Endometrium (tissue), 2 donors: ENCODE data around the gene TMEM63B.

Source experiments
- FAIRE-seq: peaks from 2 replicates; lab custom pipeline; 2012; peaks lifted over from hg19 to GRCh38; lab: Jason Lieb, UNC
- donor health status: control.
- donor health status: control.

The TMEM63B gene

DNA sequence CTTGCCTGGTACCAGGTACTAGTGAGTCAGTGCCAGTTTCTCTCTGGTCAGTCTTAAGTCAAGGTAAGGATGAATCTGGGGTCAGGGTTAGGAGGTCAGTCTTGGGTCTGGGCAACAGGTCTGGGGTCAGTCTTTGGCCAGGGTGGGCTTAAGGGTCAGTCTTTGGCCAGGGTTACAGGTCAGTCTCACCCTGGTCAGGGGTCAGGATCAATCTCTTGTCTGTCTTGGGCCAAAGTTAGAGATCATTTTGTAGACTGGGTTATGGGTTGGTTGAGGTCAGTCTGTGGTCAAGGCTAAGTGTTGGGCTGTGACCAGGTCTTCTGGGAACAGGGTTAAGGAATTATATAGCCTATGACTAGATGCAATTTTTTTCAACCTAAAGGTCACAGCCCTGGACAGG lies 18.5 kb downstream of the TMEM63B start:
- FAIRE-seq, result no peak

DNA sequence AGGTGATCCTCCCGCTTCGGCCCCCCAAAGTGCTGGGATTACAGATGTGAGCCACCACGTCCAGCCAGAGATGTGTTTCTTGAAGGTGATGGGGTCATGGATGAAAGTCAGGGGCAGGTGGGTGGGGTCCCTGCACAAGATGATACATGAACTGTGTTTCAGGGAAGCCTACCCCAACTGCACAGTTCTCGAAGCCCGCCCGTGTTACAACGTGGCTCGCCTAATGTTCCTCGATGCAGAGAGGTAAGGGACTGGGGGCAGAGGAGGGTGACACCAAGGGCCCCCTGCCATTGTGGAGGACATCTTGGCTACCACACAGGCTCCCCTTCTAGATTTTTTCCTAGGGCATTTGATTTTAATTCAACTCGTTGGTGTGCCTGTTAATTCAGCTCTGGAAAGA lies 19.3 kb downstream of the TMEM63B start:
- FAIRE-seq, result no peak

DNA sequence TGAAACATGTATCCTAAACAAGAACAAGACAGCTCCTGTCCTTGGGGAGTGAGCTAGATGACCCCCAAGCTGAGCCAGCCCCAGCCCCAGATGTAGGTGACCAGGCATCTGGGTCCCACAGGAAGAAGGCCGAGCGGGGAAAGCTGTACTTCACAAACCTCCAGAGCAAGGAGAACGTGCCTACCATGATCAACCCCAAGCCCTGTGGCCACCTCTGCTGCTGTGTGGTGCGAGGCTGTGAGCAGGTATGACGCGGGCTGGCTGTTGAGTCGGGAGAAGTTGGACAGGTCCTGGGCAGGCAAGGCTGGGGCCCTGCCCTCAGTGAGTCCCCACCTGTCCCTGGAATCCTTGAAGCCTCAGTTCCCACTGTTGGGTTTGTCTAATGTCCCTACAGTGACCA lies 19.9 kb downstream of the TMEM63B start:
- FAIRE-seq, result no peak

DNA sequence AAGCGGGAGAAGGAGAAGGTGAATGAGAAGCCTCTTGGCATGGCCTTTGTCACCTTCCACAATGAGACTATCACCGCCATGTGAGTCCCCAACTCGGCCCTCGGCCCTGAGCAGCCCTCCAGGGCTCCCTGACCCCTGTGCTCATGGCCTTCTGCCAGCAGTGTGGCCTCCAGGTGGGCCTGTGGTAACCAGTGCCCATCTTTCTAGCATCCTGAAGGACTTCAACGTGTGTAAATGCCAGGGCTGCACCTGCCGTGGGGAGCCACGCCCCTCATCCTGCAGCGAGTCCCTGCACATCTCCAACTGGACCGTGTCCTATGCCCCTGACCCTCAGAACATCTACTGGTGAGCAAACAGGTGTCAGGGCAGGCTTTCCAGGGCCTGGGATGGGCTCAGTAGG lies 21.0 kb downstream of the TMEM63B start:
- FAIRE-seq, result no peak

DNA sequence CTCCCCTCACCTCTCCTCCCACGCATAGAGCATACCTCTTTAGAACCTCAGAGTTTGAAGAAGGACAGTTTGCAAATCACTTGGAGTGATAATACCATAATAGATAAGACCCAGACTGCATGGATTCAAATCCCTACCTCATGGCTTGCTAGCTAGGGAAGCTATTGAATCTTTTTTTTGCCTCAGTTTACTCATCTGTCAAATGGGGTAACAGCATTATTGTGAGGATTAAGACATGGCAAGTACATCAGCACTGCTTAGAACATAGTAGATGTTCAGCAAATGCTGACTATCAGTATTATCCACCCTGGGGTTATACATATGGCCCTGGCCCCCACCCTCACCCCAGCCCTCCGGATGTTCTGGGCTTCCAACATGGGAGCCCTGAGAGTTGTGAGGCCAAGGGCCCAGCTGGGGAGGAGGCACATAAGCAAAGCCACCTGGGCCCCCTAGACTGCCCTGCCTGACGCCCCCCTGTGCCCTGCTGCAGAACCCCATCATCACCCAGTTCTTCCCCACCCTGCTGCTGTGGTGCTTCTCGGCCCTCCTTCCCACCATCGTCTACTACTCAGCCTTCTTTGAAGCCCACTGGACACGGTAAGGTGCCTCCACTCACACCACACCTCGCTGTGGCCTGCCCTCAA lies 22.1 kb downstream of the TMEM63B start:
- FAIRE-seq, result no peak

DNA sequence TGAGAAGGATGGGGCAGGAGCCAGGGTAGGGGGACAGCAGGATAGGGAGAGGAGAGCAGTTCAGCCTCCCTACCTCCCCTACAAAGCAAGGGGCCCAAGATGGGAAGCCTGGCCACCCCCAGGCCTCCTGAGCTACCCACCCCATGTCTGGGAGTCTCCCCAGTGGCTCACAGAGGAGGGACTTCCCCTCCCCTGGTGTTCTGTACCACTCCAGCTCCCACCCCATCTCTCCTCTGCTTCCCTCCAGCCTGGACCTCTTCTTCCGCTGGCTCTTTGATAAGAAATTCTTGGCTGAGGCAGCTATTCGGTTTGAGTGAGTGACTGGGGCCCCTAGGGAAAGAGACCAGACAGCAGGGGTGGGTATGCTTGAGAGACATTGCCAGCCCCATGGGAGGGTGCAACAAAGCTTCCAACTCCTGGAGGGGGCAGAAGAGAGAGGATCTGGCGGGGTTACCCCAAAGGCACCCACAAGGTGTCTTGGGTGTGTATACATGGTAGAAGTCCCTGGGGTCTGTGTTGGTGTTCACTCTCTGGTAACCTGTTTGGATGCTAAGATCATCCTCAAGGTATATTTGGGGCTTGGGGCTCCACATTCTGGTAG lies 23.1 kb downstream of the TMEM63B start:
- FAIRE-seq, result no peak

DNA sequence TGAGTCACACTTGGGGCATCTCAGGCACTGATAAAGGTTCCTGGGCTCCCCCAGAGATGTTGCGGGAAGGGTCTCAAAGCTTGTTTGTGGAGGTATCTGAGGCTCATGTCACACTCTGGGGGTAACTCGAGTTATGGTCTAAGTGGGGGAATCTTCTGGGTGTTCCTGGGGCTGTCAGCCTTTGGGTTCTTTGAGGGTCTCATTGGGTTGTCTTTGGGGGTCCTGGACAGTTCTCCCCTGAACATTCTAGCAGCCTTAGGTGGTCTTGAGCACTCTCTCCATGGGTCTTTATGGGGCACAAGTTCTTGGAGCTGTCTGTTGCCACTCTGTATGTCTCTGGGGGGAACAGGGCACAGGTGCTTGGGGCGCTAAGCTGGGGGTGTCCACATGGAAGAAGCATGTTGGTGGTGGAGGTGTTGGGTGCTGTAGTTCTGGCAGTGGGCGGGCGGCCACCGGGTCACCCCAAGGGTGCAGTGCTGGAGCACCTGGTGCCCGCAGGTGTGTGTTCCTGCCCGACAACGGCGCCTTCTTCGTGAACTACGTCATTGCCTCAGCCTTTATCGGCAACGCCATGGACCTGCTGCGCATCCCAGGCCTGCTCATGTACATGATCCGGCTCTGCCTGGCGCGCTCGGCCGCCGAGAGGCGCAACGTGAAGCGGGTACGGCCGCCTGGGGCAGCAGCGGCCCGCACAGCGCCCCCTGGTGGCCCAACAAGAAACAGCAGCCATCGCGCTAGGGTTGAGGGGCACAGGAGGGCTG lies 24.2 kb downstream of the TMEM63B start:
- FAIRE-seq, result no peak

DNA sequence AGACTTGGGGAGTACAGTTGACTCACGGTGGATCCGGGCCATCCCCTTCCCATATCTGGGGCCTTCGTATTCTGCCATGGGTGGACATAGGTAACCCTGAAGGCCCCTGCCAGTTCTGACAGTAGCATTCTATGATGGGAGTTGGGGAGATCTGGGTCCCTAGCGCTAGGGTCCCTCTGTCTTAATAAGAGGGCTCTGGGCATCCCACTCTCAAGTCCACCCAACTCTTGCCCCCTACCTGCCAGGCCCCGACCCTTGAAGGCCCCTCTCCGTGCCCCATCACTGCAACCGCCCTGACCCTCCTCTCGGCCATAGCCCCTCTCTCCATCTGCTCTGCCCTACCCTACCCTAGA lies 24.7 kb downstream of the TMEM63B start:
- FAIRE-seq, result no peak

DNA sequence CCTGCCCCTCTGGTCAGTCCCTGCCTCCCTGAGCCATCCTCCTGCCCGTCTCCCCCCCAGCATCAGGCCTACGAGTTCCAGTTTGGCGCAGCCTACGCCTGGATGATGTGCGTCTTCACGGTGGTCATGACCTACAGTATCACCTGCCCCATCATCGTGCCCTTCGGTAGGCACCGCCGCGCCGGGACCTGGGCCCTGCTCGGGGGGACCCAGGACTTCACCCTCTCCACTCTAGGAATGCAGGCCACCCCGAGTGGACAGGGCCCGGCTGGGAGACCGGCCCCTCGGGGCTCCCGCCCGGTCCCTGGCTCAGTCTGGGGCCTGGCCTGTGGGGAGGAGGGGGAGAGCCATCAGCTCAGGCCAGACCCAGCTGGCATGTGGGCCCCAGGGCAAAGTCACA lies 25.2 kb downstream of the TMEM63B start:
- FAIRE-seq, result no peak

DNA sequence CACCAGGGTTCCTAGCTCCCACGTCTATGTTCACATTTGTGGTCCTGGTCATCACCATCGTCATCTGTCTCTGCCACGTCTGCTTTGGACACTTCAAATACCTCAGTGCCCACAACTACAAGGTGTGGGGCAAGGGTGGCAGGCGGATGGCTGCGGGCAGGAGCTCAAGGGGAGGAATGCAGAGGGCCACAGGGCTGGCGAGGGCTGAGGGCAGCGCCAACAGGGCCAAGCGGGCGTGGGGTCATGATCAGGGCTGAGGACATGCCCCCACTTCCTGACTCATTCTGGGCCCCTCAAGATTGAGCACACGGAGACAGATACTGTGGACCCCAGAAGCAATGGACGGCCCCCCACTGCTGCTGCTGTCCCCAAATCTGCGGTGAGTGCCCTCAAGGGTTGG lies 26.7 kb downstream of the TMEM63B start:
- FAIRE-seq, result no peak

DNA sequence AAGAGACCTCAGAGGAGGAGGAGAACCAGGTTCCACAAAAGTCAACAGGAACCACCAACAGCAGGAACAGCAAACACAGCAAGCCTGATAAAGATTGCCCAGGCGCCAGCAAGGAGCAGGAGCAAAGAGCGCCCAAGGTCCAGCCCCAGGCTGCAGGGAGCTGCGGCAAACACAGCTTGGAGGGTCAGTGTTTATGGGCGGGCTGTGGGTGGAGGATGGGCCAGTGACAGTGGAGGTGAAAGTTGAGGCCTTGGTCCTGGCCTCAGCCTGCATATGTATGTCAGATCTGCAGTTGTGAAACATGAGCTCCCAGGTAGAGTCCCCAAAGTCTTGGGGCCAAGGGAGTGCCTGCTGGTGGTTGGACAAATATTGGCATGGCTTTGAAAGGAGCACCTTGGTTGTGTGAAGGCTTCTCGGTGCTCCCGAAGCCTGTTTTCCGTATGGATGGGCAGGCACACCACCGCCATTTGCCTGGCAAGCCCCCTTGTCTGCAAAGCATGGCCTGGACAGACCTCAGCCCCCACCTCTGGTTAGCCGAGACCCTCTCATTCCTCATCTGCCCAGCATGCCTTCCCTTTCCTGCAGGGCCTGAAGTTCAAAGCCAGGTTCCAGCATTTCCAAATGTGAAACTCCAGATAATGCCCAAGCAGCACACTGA lies 29.3 kb downstream of the TMEM63B start:
- no peak for FAIRE-seq

DNA sequence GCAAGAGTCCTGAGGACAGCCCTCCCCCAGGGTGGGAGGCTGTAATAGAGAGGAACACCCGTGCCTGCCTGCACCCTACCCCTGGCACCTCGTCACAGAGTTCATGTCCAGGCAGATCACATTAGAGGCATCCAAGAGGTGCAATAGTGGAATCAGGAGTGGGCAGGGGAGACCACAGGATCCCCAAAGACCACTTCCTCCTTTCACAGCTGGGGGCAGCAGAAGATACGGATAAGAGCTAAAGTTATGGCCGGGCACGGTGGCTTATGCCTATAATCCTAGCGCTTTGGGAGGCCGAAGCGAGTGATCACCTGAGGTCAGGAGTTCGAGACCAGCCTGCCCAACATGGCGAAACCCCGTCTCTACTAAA lies 29.8 kb downstream of the TMEM63B start:
- no peak for FAIRE-seq

DNA sequence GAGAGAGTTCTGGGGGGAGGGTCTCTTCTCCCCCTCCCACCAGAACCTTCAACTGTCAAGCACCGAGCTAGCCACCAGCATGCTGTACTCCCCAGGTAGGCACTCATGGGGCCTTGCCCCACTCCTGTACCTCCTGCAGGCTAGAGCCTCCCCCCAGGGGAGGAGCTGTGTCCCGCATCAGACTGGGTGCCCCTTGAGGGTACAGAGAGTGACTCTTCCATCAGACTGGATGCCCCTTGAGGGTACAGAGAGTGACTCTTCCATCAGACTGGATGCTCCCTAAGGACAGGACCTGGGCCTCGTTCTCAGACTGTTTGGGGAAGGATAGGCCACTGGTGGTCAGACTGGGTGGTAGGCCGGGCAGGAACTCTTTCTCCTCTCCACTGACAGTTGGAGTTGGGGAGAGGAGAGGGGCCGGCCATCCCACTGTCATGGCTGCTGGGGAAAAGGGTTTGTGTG lies 31.4 kb downstream of the TMEM63B start, which contains the start of gene CAPN11:
CAPN11 (plus strand) TSS at position 51 of the 459 bp plus-strand sequence; CDS start at position 80, 29 bp downstream.
- FAIRE-seq, result no peak

DNA sequence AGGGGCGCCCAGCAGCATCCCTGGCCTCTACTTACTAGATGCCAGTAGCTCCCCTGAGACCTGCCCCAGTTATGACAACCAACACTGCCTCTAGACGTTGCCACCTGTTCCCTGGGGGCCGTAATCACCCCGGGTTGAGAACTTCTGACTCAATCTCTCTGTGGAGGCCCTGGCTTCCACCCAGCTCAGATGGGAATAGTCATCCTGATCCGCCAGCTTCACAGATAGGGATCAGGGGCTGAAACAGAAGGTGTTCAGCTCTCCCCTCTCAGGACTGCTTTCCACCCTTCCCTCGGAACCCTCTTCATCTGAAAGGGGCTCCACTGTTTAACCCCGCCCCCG lies 34.6 kb downstream of the TMEM63B start:
- FAIRE-seq, result no peak

DNA sequence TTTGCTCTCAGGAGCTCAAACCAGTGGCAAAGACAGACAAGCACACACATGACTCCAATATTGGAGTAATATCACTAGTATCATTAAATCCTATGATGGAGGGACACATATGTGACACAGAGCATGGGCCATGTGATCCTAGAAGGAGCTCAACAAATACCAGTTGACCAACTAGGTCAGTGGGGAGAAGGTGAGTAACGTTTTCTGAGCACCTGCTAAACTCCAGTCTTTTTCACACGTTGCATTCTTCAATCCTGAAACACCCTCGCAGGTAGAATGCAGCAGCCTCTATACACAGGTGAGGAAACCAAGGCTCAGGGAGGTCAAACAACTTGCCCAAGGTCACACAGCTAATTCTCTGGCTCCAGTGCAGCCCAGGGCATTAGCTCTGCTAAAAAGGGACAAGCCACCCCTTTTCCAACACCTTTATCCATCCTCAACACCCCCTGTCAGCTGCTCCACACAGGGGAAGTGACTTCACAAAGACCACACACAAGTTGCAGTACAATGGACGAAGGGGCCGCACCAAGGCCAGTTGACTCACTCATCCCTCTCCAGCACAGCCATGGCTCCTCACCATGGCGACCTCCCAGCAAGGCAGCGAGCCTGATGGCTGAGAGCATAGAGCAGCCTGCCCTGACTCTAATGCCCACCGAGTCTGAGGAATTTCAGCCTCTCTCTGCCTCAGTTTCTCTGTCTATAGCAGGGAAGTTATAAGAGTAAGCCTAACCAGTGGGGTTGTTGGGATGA lies 35.7 kb downstream of the TMEM63B start:
- no peak for FAIRE-seq

DNA sequence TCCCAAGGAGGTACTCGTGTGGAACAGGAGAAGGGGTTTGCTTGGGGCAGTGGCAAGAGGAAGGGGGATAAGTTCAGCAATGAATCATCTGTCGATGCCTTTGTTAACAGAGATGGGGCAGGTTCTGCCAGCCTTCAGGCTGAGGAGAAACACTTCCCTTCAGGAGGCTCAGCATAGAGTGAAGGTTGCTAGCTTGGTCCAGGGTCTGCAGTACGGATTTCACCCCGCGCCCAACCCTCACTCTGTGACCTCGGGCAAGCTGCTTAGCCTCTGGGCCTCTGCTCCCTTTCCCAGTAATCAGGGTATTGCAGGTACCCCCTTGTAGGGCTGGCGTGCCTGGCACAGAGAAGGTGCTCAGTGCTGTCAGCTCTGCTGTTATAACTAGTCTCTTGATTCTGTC lies 38.8 kb downstream of the TMEM63B start:
- FAIRE-seq, result no peak

DNA sequence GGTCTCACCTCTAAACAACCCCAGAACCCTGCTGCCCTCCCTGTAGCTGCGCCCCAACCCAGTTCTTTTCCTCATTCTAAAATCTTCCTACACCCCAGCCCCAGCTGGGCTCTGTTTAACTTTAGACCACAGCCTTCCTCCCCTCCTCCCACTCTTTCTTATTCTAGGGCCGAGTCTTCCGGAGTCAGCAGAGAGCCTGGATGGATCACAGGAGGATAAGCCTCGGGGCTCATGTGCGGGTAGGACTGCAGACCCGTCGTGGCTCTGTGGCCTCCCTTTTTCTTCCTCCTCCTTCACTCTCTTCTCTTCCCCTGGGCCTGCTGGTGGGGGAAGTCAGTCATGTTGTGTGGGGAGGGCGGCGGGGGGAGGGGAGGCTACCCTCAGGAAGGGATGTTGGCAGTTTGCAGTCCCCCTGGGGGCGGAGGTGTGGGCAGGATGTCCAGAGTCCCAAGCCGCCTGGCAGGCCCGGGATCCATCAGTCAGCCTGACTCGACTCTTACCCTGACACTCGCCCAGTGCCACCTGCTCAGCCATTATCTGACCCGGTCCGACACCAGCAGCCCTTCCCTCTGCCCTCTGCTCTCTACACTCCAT lies 39.3 kb downstream of the TMEM63B start:
- FAIRE-seq, result no peak

DNA sequence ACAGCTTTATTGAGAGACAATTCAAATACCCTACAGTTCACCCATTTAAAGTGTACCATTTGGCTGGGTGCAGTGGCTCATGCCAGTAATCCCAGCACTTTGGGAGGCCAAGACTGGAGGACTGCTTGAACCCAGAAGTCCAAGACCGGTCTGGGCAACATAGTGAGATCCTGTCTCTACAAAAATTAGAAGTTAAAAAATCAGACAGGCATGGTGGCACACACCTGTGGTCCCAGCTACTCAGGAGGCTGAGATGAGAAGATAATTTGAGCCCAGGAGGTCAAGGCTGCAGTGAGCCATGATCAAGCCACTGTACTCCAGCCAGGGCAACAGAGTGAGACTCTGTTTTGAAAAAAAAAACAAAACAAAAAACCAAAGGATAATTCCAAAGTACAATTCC lies 40.2 kb downstream of the TMEM63B start:
- FAIRE-seq, result no peak

DNA sequence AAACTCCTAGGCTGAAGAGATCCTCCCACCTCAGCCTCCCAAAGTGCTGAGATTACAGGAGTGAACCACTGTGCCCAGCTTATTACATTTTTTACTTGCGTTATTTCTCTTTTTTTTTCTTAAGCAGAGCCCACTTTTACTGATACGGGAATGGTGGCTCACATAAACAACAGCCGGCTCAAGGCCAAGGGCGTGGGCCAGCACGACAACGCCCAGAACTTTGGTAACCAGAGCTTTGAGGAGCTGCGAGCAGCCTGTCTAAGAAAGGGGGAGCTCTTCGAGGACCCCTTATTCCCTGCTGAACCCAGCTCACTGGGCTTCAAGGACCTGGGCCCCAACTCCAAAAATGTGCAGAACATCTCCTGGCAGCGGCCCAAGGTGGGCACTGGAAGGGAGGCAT lies 41.8 kb downstream of the TMEM63B start:
- FAIRE-seq, result no peak

DNA sequence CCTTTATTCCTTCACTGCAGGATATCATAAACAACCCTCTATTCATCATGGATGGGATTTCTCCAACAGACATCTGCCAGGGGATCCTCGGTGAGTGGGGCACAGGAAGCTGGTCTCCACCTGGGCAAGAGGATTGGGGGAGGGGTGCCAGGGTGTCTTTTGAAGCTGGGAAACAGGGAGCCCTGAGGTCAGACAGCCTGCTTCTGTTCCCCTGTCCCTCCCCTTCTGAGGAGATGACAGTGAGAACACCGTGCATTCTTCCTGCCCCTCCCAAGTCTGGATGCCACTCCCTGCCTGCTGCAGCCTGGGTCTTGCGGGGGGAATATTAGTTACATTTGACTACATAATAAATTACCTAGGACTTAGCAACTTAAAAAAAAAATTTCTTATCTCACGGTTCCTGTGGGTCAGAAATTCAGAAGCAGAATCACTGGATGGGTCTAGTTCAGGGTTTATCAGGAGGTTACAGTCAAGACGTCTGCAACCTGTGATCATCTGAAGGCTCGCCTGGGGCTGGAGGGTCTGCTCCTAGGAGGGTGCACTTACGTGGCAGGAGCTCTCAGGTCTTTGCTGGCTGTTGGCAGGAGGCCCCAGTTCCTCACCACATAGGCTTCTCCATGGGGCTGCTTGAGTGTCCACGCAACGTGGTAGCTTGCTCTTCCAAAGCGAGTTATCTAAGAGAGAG lies 42.7 kb downstream of the TMEM63B start:
- no peak for FAIRE-seq

DNA sequence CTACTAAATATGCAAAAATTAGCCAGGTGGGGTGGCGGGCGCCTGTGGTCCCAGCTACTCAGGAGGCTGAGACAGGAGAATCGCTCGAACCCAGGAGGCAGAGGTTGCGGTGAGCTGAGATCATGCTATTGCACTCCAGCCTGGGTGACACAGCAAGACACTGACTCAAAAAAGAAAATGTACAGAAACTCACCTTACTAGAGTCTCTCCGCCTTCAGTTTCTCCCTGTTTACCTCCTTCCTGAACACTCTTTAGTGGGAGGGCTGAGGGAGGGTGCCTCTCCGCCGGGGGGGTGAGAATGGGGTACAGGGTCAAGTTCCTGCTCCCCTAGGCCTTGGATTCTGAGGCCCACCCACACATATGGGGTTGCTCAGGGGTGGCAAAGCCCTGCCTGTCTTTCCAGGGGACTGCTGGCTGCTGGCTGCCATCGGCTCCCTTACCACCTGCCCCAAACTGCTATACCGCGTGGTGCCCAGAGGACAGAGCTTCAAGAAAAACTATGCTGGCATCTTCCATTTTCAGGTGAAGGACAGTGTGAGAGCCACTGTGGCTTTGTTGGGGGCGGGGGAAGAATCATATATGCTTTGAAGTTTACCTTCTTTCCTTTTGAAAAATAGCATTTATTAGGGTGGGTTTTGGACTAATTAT lies 44.7 kb downstream of the TMEM63B start:
- FAIRE-seq, result no peak
